Activated CD4-positive, alpha-beta T cell treated with anti-CD3 and anti-CD28 coated beads for 36 hours (primary cell): ENCODE data around the gene ABCD4. TPM values are rescaled to one million over a fixed set of nuclear protein-coding genes. Genes with fewer than 3 reads are reported as not detected.

Experiments
- ATAC-seq: fragments of 200-7000 bp; cut with Tn5 transposase; one replicate; pipeline ENCODE4 v1.10.0; 2021; ENCODE audit warnings: mild to moderate bottlenecking, moderate library complexity
- CTCF ChIA-PET: fragments of 350-600 bp; sonication (Branson Sonifier 250); formaldehyde crosslinking; loops from one replicate; lab custom pipeline; 2021; ENCODE audit warnings: antibody characterized with exemption; lab: Charles Lee
- POLR2A ChIA-PET: fragments of 350-600 bp; sonication (Branson Sonifier 250); formaldehyde crosslinking; loops from one replicate; lab custom pipeline; 2021; ENCODE audit warnings: antibody characterized with exemption, inconsistent platforms; lab: Charles Lee
- DNase-seq: peaks from one replicate; pipeline ENCODE4 v3.0.0-alpha.2; 2020
- H3K27ac Mint-ChIP-seq: one replicate; pipeline ENCODE4 v1.8.0; 2021; ENCODE audit warnings: mixed read lengths
- H3K27me3 Mint-ChIP-seq: one replicate; pipeline ENCODE4 v1.8.0; 2021; ENCODE audit warnings: mixed read lengths
- H3K36me3 Mint-ChIP-seq: one replicate; pipeline ENCODE4 v1.8.0; 2021; ENCODE audit warnings: low read depth, mixed read lengths
- H3K4me1 Mint-ChIP-seq: one replicate; pipeline ENCODE4 v1.8.0; 2021; ENCODE audit warnings: mixed read lengths
- H3K4me3 Mint-ChIP-seq: one replicate; pipeline ENCODE4 v1.8.0; 2021; ENCODE audit warnings: mild to moderate bottlenecking, moderate library complexity, mixed read lengths
- H3K9me3 Mint-ChIP-seq: one replicate; pipeline ENCODE4 v1.8.0; 2021; ENCODE audit warnings: low read depth, mixed read lengths
- intact Hi-C, 2 experiments: fragments of 100-400 bp; cut with DNase I in 1 of 2; cut with micrococcal nuclease in 1 of 2; formaldehyde crosslinking; loops; one replicate each; pipeline versions ENCODE4 v1.14.2 to v1.15.1; 2022 to 2024; cut with DNase I, micrococcal nuclease
- total RNA-seq, 2 experiments: library from RNA; stranded (reverse); gene quantifications; one replicate each; pipeline ENCODE4 v1.2.3, GENCODE V29; 2021

ABCD4 gene
- total RNA-seq, 2 experiments from 2014 or later = 43.0 to 43.1 TPM

DNA sequence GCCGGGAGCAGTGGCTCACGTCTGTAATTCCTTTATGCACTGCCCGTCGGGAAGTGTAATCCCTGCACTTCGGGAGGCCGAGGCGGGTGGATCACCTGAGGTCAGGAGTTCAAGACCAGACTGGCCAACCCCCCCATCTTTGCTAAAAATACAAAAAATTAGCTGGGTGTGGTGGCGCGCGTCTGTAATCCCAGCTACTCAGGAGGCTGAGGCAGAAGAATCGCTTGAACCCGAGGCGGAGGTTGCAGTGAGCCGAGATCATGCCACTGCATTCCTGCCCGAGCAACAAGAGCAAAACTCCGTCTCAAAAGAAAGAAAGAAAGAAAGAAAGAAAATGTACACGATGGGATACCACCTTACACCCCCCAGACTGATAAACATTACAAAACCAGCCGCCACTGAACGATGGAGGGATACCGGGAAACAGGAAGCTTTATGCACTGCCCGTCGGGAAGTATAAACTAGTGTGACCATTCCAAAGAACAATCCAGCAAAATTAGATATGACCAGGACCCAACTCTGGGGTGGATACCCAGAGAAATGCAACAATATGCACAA lies 1.1 kb downstream of the ABCD4 start:
- ATAC-seq = no peak
- H3K27ac Mint-ChIP-seq = peak overlapping the region; percentile 98
- H3K9me3 Mint-ChIP-seq = no peaks in the 10 kb centered on the region
- no peak for DNase-seq
- peaks cover 18% of the 10 kb centered on the region for H3K36me3 Mint-ChIP-seq
- intact Hi-C loops = loop anchor here (1.0 to 5.0 kb wide), 9 partner anchors 44 to 1243 kb away; partner anchors contain the start of genes ALDH6A1 (in 1 of the 2), AREL1 (in 1 of the 2), COQ6 (in 1 of the 2) and EIF2B2 (in 1 of the 2)
- no peaks in the 10 kb centered on the region for H3K27me3 Mint-ChIP-seq
- ChIA-PET POLR2A (no interaction called here), CTCF (interaction anchor here (0.6 kb wide), 1 partner anchor 639 kb away, joined by 3 read pairs; no protein-coding TSS in a partner anchor)
- peak overlapping the region; percentile 98 for H3K4me3 Mint-ChIP-seq
- H3K4me1 Mint-ChIP-seq = peaks cover 34% of the 10 kb centered on the region

- Mint-ChIP-seq H3K4me3 (no peak overlapping the region), H3K9me3 (no peaks in the 10 kb centered on the region), H3K36me3 (peaks cover 18% of the 10 kb centered on the region), H3K27ac (peak overlapping the region; percentile 71), H3K27me3 (no peaks in the 10 kb centered on the region), H3K4me1 (peaks cover 34% of the 10 kb centered on the region)
- ATAC-seq = peak; percentile 18
- POLR2A ChIA-PET = no interaction called here
- intact Hi-C loops = no loop called here
- CTCF ChIA-PET = interaction anchor here (0.6 to 1.9 kb wide), 7 partner anchors 9 to 213 kb away, joined by 3 to 8 read pairs (median 3); no protein-coding TSS in a partner anchor
- peak; percentile 28 for DNase-seq
Measured at GRCh38 chr14:74299061-74299545, 3.6 kb downstream of the ABCD4 start.

DNA sequence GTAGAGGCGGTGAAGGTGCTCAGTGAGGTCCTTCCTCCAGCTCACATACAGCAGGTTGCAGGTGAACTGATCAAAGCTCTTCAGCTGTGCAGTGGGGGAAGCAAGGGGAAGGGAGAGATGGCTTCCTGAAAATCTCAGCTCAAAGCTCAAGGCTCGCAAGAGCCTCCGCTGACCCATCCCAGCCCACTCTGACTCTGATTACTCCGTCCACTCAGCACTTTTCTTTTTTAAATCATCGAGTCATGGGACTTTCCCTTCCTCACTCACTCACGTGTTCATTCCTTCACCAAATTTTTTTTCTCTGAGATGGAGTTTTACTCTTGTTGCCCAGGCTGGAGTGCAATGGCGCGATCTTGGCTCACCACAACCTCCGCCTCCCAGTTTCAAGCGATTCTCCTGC lies 4.7 kb downstream of the ABCD4 start:
- Mint-ChIP-seq H3K27me3 (no peaks in the 10 kb centered on the region), H3K4me1 (peaks cover 28% of the 10 kb centered on the region), H3K27ac (no peak overlapping the region), H3K36me3 (peaks cover 20% of the 10 kb centered on the region), H3K9me3 (no peaks in the 10 kb centered on the region), H3K4me3 (no peak overlapping the region)
- DNase-seq (no peak), ATAC-seq (no peak)
- POLR2A ChIA-PET = no interaction called here
- intact Hi-C loops = no loop called here
- CTCF ChIA-PET = interaction anchor here (0.6 to 1.9 kb wide), 2 partner anchors 15 to 481 kb away, joined by 8 read pairs; no protein-coding TSS in a partner anchor

GRCh38 chr14:74296037-74296467 lies 6.7 kb downstream of the ABCD4 start:
- Mint-ChIP-seq H3K27ac (no peak overlapping the region), H3K36me3 (peaks cover 19% of the 10 kb centered on the region), H3K4me3 (no peak overlapping the region), H3K9me3 (no peaks in the 10 kb centered on the region), H3K4me1 (peaks cover 19% of the 10 kb centered on the region), H3K27me3 (no peaks in the 10 kb centered on the region)
- intact Hi-C loops = no loop called here
- CTCF ChIA-PET = interaction anchor here (1.0 to 2.3 kb wide), 4 partner anchors 10 to 87 kb away, joined by 3 to 8 read pairs (median 5); no protein-coding TSS in a partner anchor
- ATAC-seq (no peak), DNase-seq (no peak)
- POLR2A ChIA-PET = interaction anchor here (0.6 to 0.7 kb wide), 2 partner anchors 215 to 274 kb away, joined by 3 read pairs; no protein-coding TSS in a partner anchor

GRCh38 chr14:74293606-74294005 lies 9.1 kb downstream of the ABCD4 start:
- peaks cover 9% of the 10 kb centered on the region for H3K4me1 Mint-ChIP-seq
- no peaks in the 10 kb centered on the region for H3K9me3 Mint-ChIP-seq
- DNase-seq (no peak), ATAC-seq (no peak)
- H3K36me3 Mint-ChIP-seq = peaks cover 19% of the 10 kb centered on the region
- H3K4me3 Mint-ChIP-seq = no peak overlapping the region
- H3K27me3 Mint-ChIP-seq = no peaks in the 10 kb centered on the region
- no peak overlapping the region for H3K27ac Mint-ChIP-seq
- intact Hi-C loops = no loop called here
- ChIA-PET CTCF (interaction anchor here (0.6 to 0.7 kb wide), 3 partner anchors 13 to 1043 kb away, joined by 3 to 4 read pairs (median 3); no protein-coding TSS in a partner anchor), POLR2A (no interaction called here)

GRCh38 chr14:74292061-74292460 lies 10.7 kb downstream of the ABCD4 start:
- H3K4me3 Mint-ChIP-seq = no peak overlapping the region
- ChIA-PET POLR2A (no interaction called here), CTCF (interaction anchor here (0.6 kb wide), 1 partner anchor 17 kb away, joined by 3 read pairs; no protein-coding TSS in a partner anchor)
- H3K9me3 Mint-ChIP-seq = no peaks in the 10 kb centered on the region
- peaks cover 20% of the 10 kb centered on the region for H3K36me3 Mint-ChIP-seq
- no peaks in the 10 kb centered on the region for H3K4me1 Mint-ChIP-seq
- DNase-seq = no peak
- H3K27ac Mint-ChIP-seq = no peak overlapping the region
- ATAC-seq = no peak
- H3K27me3 Mint-ChIP-seq = no peaks in the 10 kb centered on the region
- intact Hi-C loops = no loop called here

DNA sequence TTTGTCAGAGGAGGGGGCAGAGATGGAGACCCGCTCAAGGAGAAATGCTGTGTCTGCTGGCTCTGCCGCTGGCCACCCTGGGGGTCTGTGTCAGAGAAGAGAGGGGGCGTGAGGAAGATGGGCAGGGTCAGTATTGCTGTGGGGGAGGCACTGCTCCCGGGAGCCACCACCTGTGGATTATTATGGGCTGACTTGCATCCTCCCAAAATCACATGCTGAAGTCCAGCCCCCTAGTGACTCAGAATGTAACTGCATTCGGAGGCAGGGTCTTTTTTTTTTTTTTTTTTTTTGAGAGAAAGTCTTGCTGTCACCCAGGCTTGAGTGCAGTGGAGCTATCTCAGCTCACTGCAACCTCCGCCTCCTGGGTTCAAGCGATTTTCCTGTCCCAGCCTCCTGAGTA lies 12.3 kb downstream of the ABCD4 start:
- H3K4me1 Mint-ChIP-seq = no peaks in the 10 kb centered on the region
- DNase-seq = no peak
- intact Hi-C loops = no loop called here
- H3K9me3 Mint-ChIP-seq = no peaks in the 10 kb centered on the region
- no peak overlapping the region for H3K27ac Mint-ChIP-seq
- H3K4me3 Mint-ChIP-seq = no peak overlapping the region
- H3K27me3 Mint-ChIP-seq = no peaks in the 10 kb centered on the region
- peak; percentile 42 for ATAC-seq
- ChIA-PET POLR2A (no interaction called here), CTCF (no interaction called here)
- H3K36me3 Mint-ChIP-seq = peaks cover 27% of the 10 kb centered on the region

DNA sequence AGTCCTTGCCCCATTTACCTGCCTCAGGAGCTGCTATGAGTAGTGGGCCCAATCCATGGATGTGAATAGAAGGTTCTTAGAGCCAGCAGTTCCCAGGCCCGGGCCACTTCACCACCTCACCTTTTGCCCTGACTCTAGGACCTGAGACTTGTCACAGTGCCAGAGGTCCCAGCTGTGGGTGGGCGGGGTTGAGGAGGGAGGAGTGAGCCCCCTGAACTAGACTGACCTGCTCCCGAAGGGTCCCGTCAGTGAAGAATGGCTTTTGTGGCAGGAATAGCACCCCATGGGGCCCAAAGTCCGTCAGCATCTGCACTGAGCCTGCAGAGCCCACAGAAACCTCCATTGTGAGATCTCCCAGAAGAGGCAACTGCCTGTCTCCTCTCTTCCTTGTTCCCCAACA lies 12.9 kb downstream of the ABCD4 start:
- no peaks in the 10 kb centered on the region for H3K27me3 Mint-ChIP-seq
- CTCF ChIA-PET = no interaction called here
- no peaks in the 10 kb centered on the region for H3K9me3 Mint-ChIP-seq
- no peak for ATAC-seq
- peaks cover 27% of the 10 kb centered on the region for H3K36me3 Mint-ChIP-seq
- intact Hi-C loops = no loop called here
- H3K4me1 Mint-ChIP-seq = no peaks in the 10 kb centered on the region
- no peak overlapping the region for H3K27ac Mint-ChIP-seq
- H3K4me3 Mint-ChIP-seq = no peak overlapping the region
- DNase-seq = no peak
- POLR2A ChIA-PET = no interaction called here

- POLR2A ChIA-PET = no interaction called here
- Mint-ChIP-seq H3K36me3 (peaks cover 39% of the 10 kb centered on the region), H3K27me3 (no peaks in the 10 kb centered on the region), H3K9me3 (no peaks in the 10 kb centered on the region), H3K4me1 (no peaks in the 10 kb centered on the region), H3K4me3 (no peak overlapping the region), H3K27ac (no peak overlapping the region)
- intact Hi-C loops = no loop called here
- CTCF ChIA-PET = no interaction called here
- DNase-seq = no peak
- no peak for ATAC-seq
Measured at GRCh38 chr14:74286736-74287135, 16.0 kb downstream of the ABCD4 start.

- Mint-ChIP-seq H3K4me3 (no peak overlapping the region), H3K9me3 (peaks cover 5% of the 10 kb centered on the region), H3K36me3 (peaks cover 24% of the 10 kb centered on the region), H3K4me1 (no peaks in the 10 kb centered on the region), H3K27me3 (no peaks in the 10 kb centered on the region), H3K27ac (no peak overlapping the region)
- intact Hi-C loops = no loop called here
- DNase-seq = no peak
- no peak for ATAC-seq
- POLR2A ChIA-PET = interaction anchor here (0.5 kb wide), 1 partner anchor 771 kb away, joined by 3 read pairs; no protein-coding TSS in a partner anchor
- CTCF ChIA-PET = interaction anchor here (1.0 to 1.1 kb wide), 3 partner anchors 13 to 71 kb away, joined by 3 read pairs; no protein-coding TSS in a partner anchor
Measured at GRCh38 chr14:74281069-74281468, 21.7 kb downstream of the ABCD4 start.

DNA sequence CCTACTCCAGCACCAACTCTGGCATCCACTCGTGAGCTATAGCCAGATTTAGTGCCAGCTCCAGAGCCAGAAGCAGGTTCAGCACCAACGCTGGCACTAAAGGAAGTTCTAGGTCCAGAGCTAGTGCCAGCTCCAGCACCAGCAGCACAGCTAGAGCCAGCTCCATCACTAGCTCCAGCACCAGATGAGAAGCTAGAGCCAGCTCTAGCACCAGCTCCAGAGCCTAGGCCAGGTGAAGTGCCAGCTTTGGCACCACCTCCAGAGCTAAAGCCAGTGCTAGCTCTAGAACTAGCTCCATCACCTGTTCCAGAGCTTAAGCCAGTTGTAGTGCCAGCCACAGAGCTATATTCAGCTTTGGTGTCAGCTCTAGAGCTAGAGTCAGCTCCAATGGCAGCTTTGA lies 24.7 kb downstream of the ABCD4 start:
- intact Hi-C loops = no loop called here

More for the DNA sequence above, 24.7 kb downstream of the ABCD4 start:
- no peak overlapping the region for H3K4me3 Mint-ChIP-seq
- H3K9me3 Mint-ChIP-seq = peaks cover 5% of the 10 kb centered on the region
- no peaks in the 10 kb centered on the region for H3K27me3 Mint-ChIP-seq
- no peaks in the 10 kb centered on the region for H3K4me1 Mint-ChIP-seq
- no peak for ATAC-seq
- peaks cover 13% of the 10 kb centered on the region for H3K36me3 Mint-ChIP-seq
- ChIA-PET POLR2A (no interaction called here), CTCF (interaction anchor here (0.6 to 1.4 kb wide), 10 partner anchors 9 to 62 kb away, joined by 3 to 8 read pairs (median 3); partner anchors contain the start of gene ABCD4)
- DNase-seq = no peak
- H3K27ac Mint-ChIP-seq = no peak overlapping the region
